Measurements from ENCODE around the gene ZFP36L1.

DNA sequence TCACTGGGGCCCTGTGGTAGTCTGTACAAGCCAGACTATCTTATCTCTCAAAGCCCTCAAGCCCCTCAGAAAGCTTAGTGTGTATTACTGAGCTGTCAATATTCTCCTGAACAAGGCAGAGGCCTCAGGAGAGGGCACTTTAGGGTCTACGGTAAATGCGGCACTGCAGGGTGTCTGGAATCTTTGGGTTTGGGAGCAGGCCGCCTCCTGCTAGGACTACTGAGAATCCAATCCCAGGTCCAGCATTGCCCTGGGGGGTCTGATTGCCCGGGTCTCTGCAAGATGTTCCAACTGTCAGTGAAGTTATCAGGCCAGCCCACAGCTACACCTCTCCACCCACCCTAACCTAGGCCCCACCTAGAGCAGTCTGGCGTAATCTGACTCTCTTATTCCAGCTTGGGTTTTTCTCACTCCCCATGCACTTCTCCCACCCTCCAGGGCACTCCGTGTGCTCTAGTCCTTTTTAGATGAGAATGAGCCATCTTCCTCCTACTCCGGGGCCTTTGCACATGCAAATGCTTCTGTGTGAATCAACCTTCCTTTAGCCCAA, 4.3 kb upstream of the ZFP36L1 start:
- TF ChIP-seq EGR1 (IDR thresholded peaks at IDR 0.05; ENCODE audit: low read depth) (no peak), SP1 (IDR thresholded peaks at IDR 0.05; ENCODE audit: low read depth) (no peak), YY1 (IDR thresholded peaks at IDR 0.05; ENCODE audit: extremely low read depth, insufficient replicate concordance, low read depth, low read length) (no peak), SIN3A (IDR thresholded peaks at IDR 0.05; ENCODE audit: low read depth) (no peak), POLR2AphosphoS5 (IDR thresholded peaks at IDR 0.05; ENCODE audit: low read depth, low read length) (peak; percentile 45; the same call in 1 of the 2 replicates), TCF7L2 (IDR thresholded peaks at IDR 0.05; ENCODE audit: borderline replicate concordance, extremely low read depth, insufficient read depth, insufficient read length) (no peak), ELF1 (IDR thresholded peaks at IDR 0.05; ENCODE audit: borderline replicate concordance, low read depth) (no peak), POLR2A (IDR thresholded peaks at IDR 0.05; ENCODE audit: borderline replicate concordance, extremely low read depth, insufficient read depth, insufficient read length) (no peak), ZNF274 (IDR thresholded peaks at IDR 0.05; ENCODE audit: low read depth, low read length) (no peak), EZH2 (IDR thresholded peaks at IDR 0.05) (no peak), FOSL1 (IDR thresholded peaks at IDR 0.05; ENCODE audit: low read depth) (no peak)
- TF ChIP-seq, protein P1, sequence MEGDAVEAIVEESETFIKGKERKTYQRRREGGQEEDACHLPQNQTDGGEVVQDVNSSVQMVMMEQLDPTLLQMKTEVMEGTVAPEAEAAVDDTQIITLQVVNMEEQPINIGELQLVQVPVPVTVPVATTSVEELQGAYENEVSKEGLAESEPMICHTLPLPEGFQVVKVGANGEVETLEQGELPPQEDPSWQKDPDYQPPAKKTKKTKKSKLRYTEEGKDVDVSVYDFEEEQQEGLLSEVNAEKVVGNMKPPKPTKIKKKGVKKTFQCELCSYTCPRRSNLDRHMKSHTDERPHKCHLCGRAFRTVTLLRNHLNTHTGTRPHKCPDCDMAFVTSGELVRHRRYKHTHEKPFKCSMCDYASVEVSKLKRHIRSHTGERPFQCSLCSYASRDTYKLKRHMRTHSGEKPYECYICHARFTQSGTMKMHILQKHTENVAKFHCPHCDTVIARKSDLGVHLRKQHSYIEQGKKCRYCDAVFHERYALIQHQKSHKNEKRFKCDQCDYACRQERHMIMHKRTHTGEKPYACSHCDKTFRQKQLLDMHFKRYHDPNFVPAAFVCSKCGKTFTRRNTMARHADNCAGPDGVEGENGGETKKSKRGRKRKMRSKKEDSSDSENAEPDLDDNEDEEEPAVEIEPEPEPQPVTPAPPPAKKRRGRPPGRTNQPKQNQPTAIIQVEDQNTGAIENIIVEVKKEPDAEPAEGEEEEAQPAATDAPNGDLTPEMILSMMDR (IDR thresholded peaks at IDR 0.05 in 2 of 3, conservative IDR thresholded peaks at IDR 0.05 in 1 of 3; ENCODE audit: borderline replicate concordance in 1 of 3, insufficient read depth in 1 of 3, low read depth in 2 of 3, low read length in 2 of 3) = no peak
- TF ChIP-seq, protein P2, sequence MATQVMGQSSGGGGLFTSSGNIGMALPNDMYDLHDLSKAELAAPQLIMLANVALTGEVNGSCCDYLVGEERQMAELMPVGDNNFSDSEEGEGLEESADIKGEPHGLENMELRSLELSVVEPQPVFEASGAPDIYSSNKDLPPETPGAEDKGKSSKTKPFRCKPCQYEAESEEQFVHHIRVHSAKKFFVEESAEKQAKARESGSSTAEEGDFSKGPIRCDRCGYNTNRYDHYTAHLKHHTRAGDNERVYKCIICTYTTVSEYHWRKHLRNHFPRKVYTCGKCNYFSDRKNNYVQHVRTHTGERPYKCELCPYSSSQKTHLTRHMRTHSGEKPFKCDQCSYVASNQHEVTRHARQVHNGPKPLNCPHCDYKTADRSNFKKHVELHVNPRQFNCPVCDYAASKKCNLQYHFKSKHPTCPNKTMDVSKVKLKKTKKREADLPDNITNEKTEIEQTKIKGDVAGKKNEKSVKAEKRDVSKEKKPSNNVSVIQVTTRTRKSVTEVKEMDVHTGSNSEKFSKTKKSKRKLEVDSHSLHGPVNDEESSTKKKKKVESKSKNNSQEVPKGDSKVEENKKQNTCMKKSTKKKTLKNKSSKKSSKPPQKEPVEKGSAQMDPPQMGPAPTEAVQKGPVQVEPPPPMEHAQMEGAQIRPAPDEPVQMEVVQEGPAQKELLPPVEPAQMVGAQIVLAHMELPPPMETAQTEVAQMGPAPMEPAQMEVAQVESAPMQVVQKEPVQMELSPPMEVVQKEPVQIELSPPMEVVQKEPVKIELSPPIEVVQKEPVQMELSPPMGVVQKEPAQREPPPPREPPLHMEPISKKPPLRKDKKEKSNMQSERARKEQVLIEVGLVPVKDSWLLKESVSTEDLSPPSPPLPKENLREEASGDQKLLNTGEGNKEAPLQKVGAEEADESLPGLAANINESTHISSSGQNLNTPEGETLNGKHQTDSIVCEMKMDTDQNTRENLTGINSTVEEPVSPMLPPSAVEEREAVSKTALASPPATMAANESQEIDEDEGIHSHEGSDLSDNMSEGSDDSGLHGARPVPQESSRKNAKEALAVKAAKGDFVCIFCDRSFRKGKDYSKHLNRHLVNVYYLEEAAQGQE (IDR thresholded peaks at IDR 0.05; ENCODE audit: low read depth) = no peak
- TF ChIP-seq, protein P3, sequence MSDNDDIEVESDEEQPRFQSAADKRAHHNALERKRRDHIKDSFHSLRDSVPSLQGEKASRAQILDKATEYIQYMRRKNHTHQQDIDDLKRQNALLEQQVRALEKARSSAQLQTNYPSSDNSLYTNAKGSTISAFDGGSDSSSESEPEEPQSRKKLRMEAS (IDR thresholded peaks at IDR 0.05) = no peak
